ENCODE results near the gene KIAA0930. TPM values are rescaled to one million over a fixed set of nuclear protein-coding genes. Genes with fewer than 3 reads are reported as not detected.

Gene KIAA0930
- 31.5 and 36.2 TPM in 2 replicates for total RNA-seq

GRCh38 chr22:45240810-45241631, at the start of gene KIAA0930:
Gene KIAA0930 (minus strand): TSS chr22:45240894. CDS start chr22:45240703, 191 bp downstream.

DNA sequence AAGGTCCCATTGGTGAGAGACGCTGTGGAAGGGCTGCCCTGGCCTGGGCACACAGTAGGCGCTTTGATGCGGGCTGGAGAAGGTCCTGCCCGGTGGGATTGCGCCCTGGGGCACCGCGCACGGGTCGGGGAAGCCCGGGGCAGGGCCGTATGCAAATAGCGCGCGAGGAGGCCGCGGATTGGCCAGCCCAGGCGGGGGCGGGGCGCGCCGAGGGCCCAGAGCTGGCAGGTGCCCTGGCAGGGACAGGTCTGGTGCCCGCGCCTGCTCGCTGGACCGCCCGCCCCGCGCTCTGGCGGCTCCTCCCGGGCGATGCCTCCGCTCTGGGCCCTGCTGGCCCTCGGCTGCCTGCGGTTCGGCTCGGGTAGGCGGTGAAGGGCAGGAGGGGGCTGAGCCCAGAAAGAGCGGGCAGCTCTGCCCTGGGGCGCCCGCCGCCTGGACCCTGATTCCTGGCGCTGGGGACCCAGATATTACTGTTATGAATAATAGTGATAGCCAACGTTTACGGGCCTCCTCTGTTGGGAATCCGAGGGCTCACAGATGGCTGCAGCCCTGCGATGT, 44.1 kb upstream of the KIAA0930 start, which contains the start of gene UPK3A:
Gene UPK3A (plus strand): TSS at position 245 of the 558 bp plus-strand sequence. CDS start 65 bp downstream, at position 310.

DNA sequence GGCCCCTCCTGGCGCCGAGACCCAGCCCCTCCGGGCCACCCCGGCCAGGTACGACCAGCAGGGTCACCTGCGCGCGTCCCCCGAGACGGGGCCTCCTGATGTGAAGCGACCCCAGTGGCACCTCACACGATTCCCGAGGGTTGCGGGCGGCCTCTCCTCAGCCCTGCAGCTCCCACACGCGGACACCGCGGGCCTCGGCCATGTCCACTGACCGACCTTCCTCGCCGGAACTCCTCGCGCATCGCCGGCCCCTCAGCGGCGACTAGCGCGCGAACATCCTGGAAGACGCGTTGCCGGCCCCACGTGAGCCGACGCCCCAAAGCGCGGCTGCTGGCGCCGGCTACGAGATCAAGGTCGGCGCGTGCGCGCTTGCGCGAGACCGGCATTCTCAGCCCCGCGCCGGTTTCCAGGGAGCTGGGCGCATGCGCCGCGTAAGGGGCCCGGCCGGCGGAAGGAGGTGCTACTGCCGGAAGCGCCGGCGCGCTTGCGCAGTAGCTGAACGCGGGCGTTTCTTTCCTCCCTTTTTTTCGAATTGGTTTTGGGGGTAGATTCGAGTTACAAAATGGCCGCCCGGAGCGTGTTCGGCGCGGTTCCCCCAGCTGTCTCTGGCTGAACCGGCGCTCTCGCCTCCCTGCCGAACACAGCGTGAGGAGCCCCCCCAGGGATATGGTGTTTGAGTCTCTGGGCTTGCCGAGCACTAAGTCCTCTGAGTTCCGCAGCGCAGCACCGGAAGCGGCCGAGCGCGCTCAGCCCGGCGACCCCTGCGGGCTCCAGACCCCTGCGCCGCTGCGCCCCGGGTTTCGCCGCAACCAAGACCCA, 77.0 kb downstream of the KIAA0930 start, which contains the start of gene NUP50:
Gene NUP50 (plus strand): TSS at position 475 of the 819 bp plus-strand sequence. CDS start 4,253 bp downstream, outside the sequence.

Small RNA genes within 50 kb of the gene (small RNA-seq; reads per million reads assigned to genes)
- gene MIR1249 = 0.70 reads per million, percentile 4 among the genes with 10 or more reads in this experiment

Other genes with a start within 250 kb of the KIAA0930 start
- gene PHF21B, start 230.9 kb downstream of the KIAA0930 start, total RNA-seq = not detected in 2 replicates
- gene NUP50, start 77.0 kb downstream of the KIAA0930 start, total RNA-seq = 99.2 and 105 TPM in 2 replicates
- not detected in 2 replicates for gene UPK3A, start 44.1 kb upstream of the KIAA0930 start, total RNA-seq
- gene FAM118A, start 69.0 kb upstream of the KIAA0930 start, total RNA-seq = 18.4 and 61.2 TPM in 2 replicates
- gene SMC1B, start 172.7 kb upstream of the KIAA0930 start, total RNA-seq = not detected in 2 replicates
- gene RIBC2, start 172.8 kb upstream of the KIAA0930 start, total RNA-seq = 1.8 and 2.1 TPM in 2 replicates